ENCODE data around the gene SLC6A1. TPM values are rescaled to one million over a fixed set of nuclear protein-coding genes. Genes with fewer than 3 reads are reported as not detected.
A peak's percentile ranks its signal among the peaks of the same experiment; 100 is the strongest.

SLC6A1 gene
- total and polyA plus RNA-seq, 12 donors, result 0.55 to 2.7 (median 1.7) TPM

- Histone ChIP-seq H3K9me3 (no peaks in the 10 kb centered on the region), H3K4me1 (peaks cover 3 to 29% (median 16%) of the 10 kb centered on the region in 9 donors), H3K27me3 (peaks cover 0 to 10% (median 0%) of the 10 kb centered on the region in 7 donors), H3K27ac (no peak overlapping the region), H3K4me3 (no peak overlapping the region), H3K36me3 (no peaks in the 10 kb centered on the region)
- intact Hi-C loops (cut with DNase I), result loop anchor here in 6 of 10 donors (2.0 to 5.0 kb wide), 2 partner anchors 33 to 35 kb away; no protein-coding TSS in a partner anchor
- DNase-seq (no peak), ATAC-seq (peak in 1 of 8 donors; percentile 33)
- WGBS, 2 donors, result 16 to 20% methylated on average over 5 of the region's 5 CpGs
- no peak for TF ChIP-seq CTCF (IDR thresholded peaks at IDR 0.05)
Observed at GRCh38 chr3:10981961-10982360, 10.6 kb upstream of the SLC6A1 start.

GRCh38 chr3:10982782-10983181 is 9.8 kb upstream of the SLC6A1 start:
- Histone ChIP-seq H3K27ac (no peak overlapping the region), H3K9me3 (no peaks in the 10 kb centered on the region), H3K27me3 (peaks cover 0 to 10% (median 0%) of the 10 kb centered on the region in 7 donors), H3K4me3 (peak overlapping the region in 2 of 10 donors; percentile 11 to 13), H3K4me1 (peaks cover 3 to 29% (median 16%) of the 10 kb centered on the region in 9 donors), H3K36me3 (no peaks in the 10 kb centered on the region)
- DNase-seq (no peak), ATAC-seq (no peak)
- WGBS, 2 donors, result 8% methylated on average over 4 of the region's 4 CpGs
- intact Hi-C loops (cut with DNase I), result loop anchor here in 6 of 10 donors (2.0 to 5.0 kb wide), 2 partner anchors 34 to 35 kb away; no protein-coding TSS in a partner anchor
- TF ChIP-seq CTCF (IDR thresholded peaks at IDR 0.05), result no peak

- Histone ChIP-seq H3K4me1 (peaks cover 3 to 29% (median 16%) of the 10 kb centered on the region in 9 donors), H3K27ac (no peak overlapping the region), H3K9me3 (no peaks in the 10 kb centered on the region), H3K36me3 (no peaks in the 10 kb centered on the region), H3K27me3 (peaks cover 0 to 10% (median 0%) of the 10 kb centered on the region in 7 donors), H3K4me3 (peak overlapping the region in 3 of 10 donors; percentile 11 to 26 (median 13))
- WGBS, 2 donors, result 25 to 26% methylated on average over 7 of the region's 7 CpGs
- intact Hi-C loops (cut with DNase I), result loop anchor here in 6 of 10 donors (2.0 to 5.0 kb wide), 2 partner anchors 35 to 36 kb away; no protein-coding TSS in a partner anchor
- DNase-seq (no peak), ATAC-seq (peak in 6 of 8 donors; percentile 50 to 67 (median 56))
- peak; percentile 45 to 77 (median 73) for TF ChIP-seq CTCF (IDR thresholded peaks at IDR 0.05)
Observed at GRCh38 chr3:10983219-10983916, 9.2 kb upstream of the SLC6A1 start.

GRCh38 chr3:10984371-10984896 is 8.1 kb upstream of the SLC6A1 start:
- no peak overlapping the region for H3K4me3 ChIP-seq
- ATAC-seq (no peak), DNase-seq (no peak)
- no peaks in the 10 kb centered on the region for H3K9me3 ChIP-seq
- TF ChIP-seq CTCF (IDR thresholded peaks at IDR 0.05), result no peak
- H3K36me3 ChIP-seq, result no peaks in the 10 kb centered on the region
- H3K4me1 ChIP-seq, result peaks cover 3 to 29% (median 16%) of the 10 kb centered on the region in 9 donors
- no peak overlapping the region for H3K27ac ChIP-seq
- intact Hi-C loops (cut with DNase I), result loop anchor here in 5 of 10 donors (5.0 kb wide), 1 partner anchor 37 kb away; no protein-coding TSS in a partner anchor
- WGBS, 2 donors, result 79 to 90% methylated on average over 1 of the region's 1 CpG
- peaks cover 0 to 10% (median 0%) of the 10 kb centered on the region in 7 donors for H3K27me3 ChIP-seq
